Measurements from ENCODE around the gene MICU1.

GRCh38 chr10:72321248-72322029 is 304.4 kb downstream of the MICU1 start:
- no peak for TF ChIP-seq POLR2AphosphoS5 (IDR thresholded peaks at IDR 0.05; ENCODE audit: low read depth, low read length)
- no peak for TF ChIP-seq POLR2A (IDR thresholded peaks at IDR 0.05; ENCODE audit: low read depth, low read length)
